WTC11 (cell line): ENCODE measurements around the gene STXBP6.

Experiments used
- CREB1 ChIP-seq: sonication (generic); formaldehyde crosslinking; IDR thresholded peaks from 2 replicates; pipeline ENCODE4 v1.8.0; 2023; ENCODE audit warnings: mild to moderate bottlenecking, missing genetic modification reagents
- CTCF ChIP-seq: fragments of 200-600 bp; IDR thresholded peaks from 2 replicates; pipeline ENCODE4 v1.8.0; 2022; ENCODE audit warnings: antibody characterized with exemption
- ESRRA ChIP-seq: sonication (generic); formaldehyde crosslinking; IDR thresholded peaks from 2 replicates; pipeline ENCODE4 v1.8.1; 2022; ENCODE audit warnings: mild to moderate bottlenecking, missing genetic modification reagents, borderline replicate concordance
- ETV6 ChIP-seq: sonication (generic); formaldehyde crosslinking; IDR thresholded peaks from 2 replicates; pipeline ENCODE4 v1.8.1; 2022; ENCODE audit warnings: mild to moderate bottlenecking, missing genetic modification reagents
- GABPB1 ChIP-seq: sonication (generic); formaldehyde crosslinking; IDR thresholded peaks from 2 replicates; pipeline ENCODE4 v1.8.1; 2023; ENCODE audit warnings: mild to moderate bottlenecking, missing genetic modification reagents
- GTF2I ChIP-seq: fragments of 250-450 bp; sonication (Bioruptor Pico); conservative IDR thresholded peaks from 2 replicates; pipeline ENCODE4 v1.4.0; 2021; ENCODE audit warnings: mild to moderate bottlenecking
- JUN ChIP-seq: sonication (generic); formaldehyde crosslinking; IDR thresholded peaks from 2 replicates; pipeline ENCODE4 v1.8.0; 2023; ENCODE audit warnings: mild to moderate bottlenecking, missing genetic modification reagents
- NFE2L1 ChIP-seq: sonication (generic); formaldehyde crosslinking; IDR thresholded peaks from 2 replicates; pipeline ENCODE4 v1.8.1; 2023; ENCODE audit warnings: missing genetic modification reagents
- NFYB ChIP-seq: sonication (generic); formaldehyde crosslinking; conservative IDR thresholded peaks from 2 replicates; pipeline ENCODE4 v1.8.0; 2022; ENCODE audit warnings: low read depth, missing genetic modification reagents
- NR1H2 ChIP-seq: sonication (generic); formaldehyde crosslinking; IDR thresholded peaks from 2 replicates; pipeline ENCODE4 v1.9.0; 2021; ENCODE audit warnings: mild to moderate bottlenecking, moderate library complexity, missing genetic modification reagents
- NR3C1 ChIP-seq: sonication (generic); formaldehyde crosslinking; conservative IDR thresholded peaks from 2 replicates; pipeline ENCODE4 v1.8.1; 2023; ENCODE audit warnings: low read depth, mild to moderate bottlenecking, missing genetic modification reagents
- SP1 ChIP-seq: sonication (generic); formaldehyde crosslinking; conservative IDR thresholded peaks from 2 replicates; pipeline ENCODE4 v1.8.1; 2022; ENCODE audit warnings: missing genetic modification reagents
- ZNF416 ChIP-seq: fragments of 250-450 bp; sonication (Bioruptor Pico); IDR thresholded peaks from 2 replicates; pipeline ENCODE4 v1.9.0; 2021; ENCODE audit warnings: mild to moderate bottlenecking, inconsistent platforms
- TF ChIP-seq, protein P1 (sequence below): sonication (generic); formaldehyde crosslinking; IDR thresholded peaks from 2 replicates; pipeline ENCODE4 v1.8.0; 2022; ENCODE audit warnings: mild to moderate bottlenecking, missing genetic modification reagents

DNA sequence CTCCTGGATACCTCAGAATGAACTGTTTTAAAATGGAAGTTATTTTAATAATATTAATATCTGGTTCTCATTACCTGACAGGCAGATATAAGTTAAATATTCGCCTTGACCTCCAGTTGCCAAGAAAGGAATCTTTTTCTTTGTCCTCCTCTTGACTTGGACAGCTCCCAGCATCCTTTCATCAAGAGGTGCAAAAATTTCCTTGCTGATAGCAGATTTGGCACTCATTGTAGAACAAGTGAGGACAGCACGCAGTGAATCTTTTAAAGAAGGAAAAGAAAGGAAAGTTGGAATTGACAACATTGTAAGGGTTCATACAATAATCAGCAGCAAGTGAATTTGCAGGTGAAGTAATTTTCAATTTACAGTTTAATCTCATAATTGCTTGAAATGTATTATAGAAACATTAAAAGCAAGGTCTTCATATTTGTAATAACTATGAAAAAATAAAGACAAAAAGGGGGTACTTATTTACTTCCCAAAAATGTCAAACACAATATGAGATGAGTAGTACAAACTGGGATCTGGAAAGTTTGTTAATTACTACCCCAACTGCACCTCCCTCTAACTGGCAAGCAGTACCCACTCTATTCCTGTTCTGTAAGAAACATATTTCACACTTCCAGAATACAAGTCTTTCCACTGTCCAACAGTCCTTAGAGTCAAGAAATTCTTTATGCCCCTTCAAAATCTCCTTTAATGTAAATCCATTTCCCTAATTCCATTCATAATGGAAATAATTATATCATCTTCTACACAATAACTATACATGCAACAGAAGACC lies 75.2 kb downstream of the STXBP6 start:
- TF ChIP-seq GABPB1 (CRISPR knock-in tag) = no peak
- no peak for TF ChIP-seq CREB1 (CRISPR knock-in tag)
- TF ChIP-seq JUN (CRISPR knock-in tag) = no peak
- no peak for TF ChIP-seq SP1 (CRISPR knock-in tag)
- no peak for TF ChIP-seq CTCF
- TF ChIP-seq NFYB (CRISPR knock-in tag) = no peak
- no peak for TF ChIP-seq NR1H2 (CRISPR knock-in tag)
- TF ChIP-seq GTF2I (CRISPR knock-in tag) = no peak
- TF ChIP-seq NR3C1 (CRISPR knock-in tag) = no peak
- no peak for TF ChIP-seq ESRRA
- TF ChIP-seq, protein P1, sequence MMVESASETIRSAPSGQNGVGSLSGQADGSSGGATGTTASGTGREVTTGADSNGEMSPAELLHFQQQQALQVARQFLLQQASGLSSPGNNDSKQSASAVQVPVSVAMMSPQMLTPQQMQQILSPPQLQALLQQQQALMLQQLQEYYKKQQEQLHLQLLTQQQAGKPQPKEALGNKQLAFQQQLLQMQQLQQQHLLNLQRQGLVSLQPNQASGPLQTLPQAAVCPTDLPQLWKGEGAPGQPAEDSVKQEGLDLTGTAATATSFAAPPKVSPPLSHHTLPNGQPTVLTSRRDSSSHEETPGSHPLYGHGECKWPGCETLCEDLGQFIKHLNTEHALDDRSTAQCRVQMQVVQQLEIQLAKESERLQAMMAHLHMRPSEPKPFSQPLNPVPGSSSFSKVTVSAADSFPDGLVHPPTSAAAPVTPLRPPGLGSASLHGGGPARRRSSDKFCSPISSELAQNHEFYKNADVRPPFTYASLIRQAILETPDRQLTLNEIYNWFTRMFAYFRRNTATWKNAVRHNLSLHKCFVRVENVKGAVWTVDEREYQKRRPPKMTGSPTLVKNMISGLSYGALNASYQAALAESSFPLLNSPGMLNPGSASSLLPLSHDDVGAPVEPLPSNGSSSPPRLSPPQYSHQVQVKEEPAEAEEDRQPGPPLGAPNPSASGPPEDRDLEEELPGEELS (CRISPR knock-in tag) = no peak
- no peak for TF ChIP-seq NFE2L1 (CRISPR knock-in tag)
- TF ChIP-seq ZNF416 (CRISPR knock-in tag) = no peak
- TF ChIP-seq ETV6 = no peak
